Measurements from ENCODE around the gene KCNK13.

Gene KCNK13

GRCh38 chr14:90179809-90180779, 118.3 kb downstream of the KCNK13 start:
- no peaks in the 10 kb centered on the region for H3F3A ChIP-seq (ENCODE audit: control insufficient read depth, insufficient read depth)
- no peaks in the 10 kb centered on the region; the same call in 1 of the 2 replicates for H3K27me3 ChIP-seq (ENCODE audit: control insufficient read depth, low read length)
- no peak overlapping the region for H3K4me2 ChIP-seq (ENCODE audit: low read length)
- H3K36me3 ChIP-seq (ENCODE audit: control insufficient read depth, low read length), result no peaks in the 10 kb centered on the region
- TF ChIP-seq EZH2phosphoT487 (IDR thresholded peaks at IDR 0.05; ENCODE audit: borderline replicate concordance, low read length) (no peak), CTCF (IDR thresholded peaks at IDR 0.05; ENCODE audit: low read depth, low read length, poor library complexity, severe bottlenecking) (no peak)
- no peak overlapping the region for H3K4me3 ChIP-seq (ENCODE audit: low read length)
- no peaks in the 10 kb centered on the region for H3K4me1 ChIP-seq (ENCODE audit: control insufficient read depth, low read length)
- no peaks in the 10 kb centered on the region for H3K9me3 ChIP-seq (ENCODE audit: control insufficient read depth, insufficient read depth, low read length)
- no peaks in the 10 kb centered on the region for H3K79me2 ChIP-seq (ENCODE audit: control insufficient read depth, low read length)
- no peaks in the 10 kb centered on the region for H3K9me2 ChIP-seq (replicated peaks; ENCODE audit: control insufficient read depth, low read length)
- no peaks in the 10 kb centered on the region for H4K20me1 ChIP-seq (ENCODE audit: control insufficient read depth, insufficient read depth, low read depth, low read length)
- no peak overlapping the region for H3K27ac ChIP-seq (ENCODE audit: low read depth, low read length)

GRCh38 chr14:90184094-90184493, 122.3 kb downstream of the KCNK13 start:
- Histone ChIP-seq H3K9me2 (replicated peaks; ENCODE audit: control insufficient read depth, low read length) (no peaks in the 10 kb centered on the region), H3K27ac (ENCODE audit: low read depth, low read length) (no peak overlapping the region), H3K9me3 (ENCODE audit: control insufficient read depth, insufficient read depth, low read length) (no peaks in the 10 kb centered on the region; the same call in 1 of the 2 replicates), H3K36me3 (ENCODE audit: control insufficient read depth, low read length) (no peaks in the 10 kb centered on the region), H3K27me3 (ENCODE audit: control insufficient read depth, low read length) (no peaks in the 10 kb centered on the region; the same call in 1 of the 2 replicates), H3K4me1 (ENCODE audit: control insufficient read depth, low read length) (no peaks in the 10 kb centered on the region), H3K4me3 (ENCODE audit: low read length) (no peak overlapping the region), H3K79me2 (ENCODE audit: control insufficient read depth, low read length) (no peaks in the 10 kb centered on the region), H3F3A (ENCODE audit: control insufficient read depth, insufficient read depth) (no peaks in the 10 kb centered on the region), H4K20me1 (ENCODE audit: control insufficient read depth, insufficient read depth, low read depth, low read length) (no peaks in the 10 kb centered on the region), H3K4me2 (ENCODE audit: low read length) (no peak overlapping the region)
- TF ChIP-seq CTCF (IDR thresholded peaks at IDR 0.05; ENCODE audit: low read depth, low read length, poor library complexity, severe bottlenecking) (no peak), EZH2phosphoT487 (IDR thresholded peaks at IDR 0.05; ENCODE audit: borderline replicate concordance, low read length) (no peak)

- H3K27me3 ChIP-seq (ENCODE audit: control insufficient read depth, low read length), result no peaks in the 10 kb centered on the region; the same call in 1 of the 2 replicates
- H3K9me2 ChIP-seq (replicated peaks; ENCODE audit: control insufficient read depth, low read length), result no peaks in the 10 kb centered on the region
- no peaks in the 10 kb centered on the region; the same call in 1 of the 2 replicates for H3K9me3 ChIP-seq (ENCODE audit: control insufficient read depth, insufficient read depth, low read length)
- H4K20me1 ChIP-seq (ENCODE audit: control insufficient read depth, insufficient read depth, low read depth, low read length), result no peaks in the 10 kb centered on the region
- no peak overlapping the region for H3K4me2 ChIP-seq (ENCODE audit: low read length)
- H3K4me3 ChIP-seq (ENCODE audit: low read length), result no peak overlapping the region
- no peaks in the 10 kb centered on the region for H3F3A ChIP-seq (ENCODE audit: control insufficient read depth, insufficient read depth)
- H3K27ac ChIP-seq (ENCODE audit: low read depth, low read length), result no peak overlapping the region
- H3K4me1 ChIP-seq (ENCODE audit: control insufficient read depth, low read length), result no peaks in the 10 kb centered on the region
- H3K79me2 ChIP-seq (ENCODE audit: control insufficient read depth, low read length), result no peaks in the 10 kb centered on the region
- TF ChIP-seq CTCF (IDR thresholded peaks at IDR 0.05; ENCODE audit: low read depth, low read length, poor library complexity, severe bottlenecking) (no peak), EZH2phosphoT487 (IDR thresholded peaks at IDR 0.05; ENCODE audit: borderline replicate concordance, low read length) (no peak)
- H3K36me3 ChIP-seq (ENCODE audit: control insufficient read depth, low read length), result no peaks in the 10 kb centered on the region
These were observed 122.9 kb downstream of the KCNK13 start for GRCh38 chr14:90184571-90185266.
